ENCODE results near the gene P4HA2. TPM values are rescaled to one million over a fixed set of nuclear protein-coding genes. Genes with fewer than 3 reads are reported as not detected.

Gene P4HA2
- total RNA-seq, 2 donors from 2014 or later = 15.1 to 19.6 TPM

DNA sequence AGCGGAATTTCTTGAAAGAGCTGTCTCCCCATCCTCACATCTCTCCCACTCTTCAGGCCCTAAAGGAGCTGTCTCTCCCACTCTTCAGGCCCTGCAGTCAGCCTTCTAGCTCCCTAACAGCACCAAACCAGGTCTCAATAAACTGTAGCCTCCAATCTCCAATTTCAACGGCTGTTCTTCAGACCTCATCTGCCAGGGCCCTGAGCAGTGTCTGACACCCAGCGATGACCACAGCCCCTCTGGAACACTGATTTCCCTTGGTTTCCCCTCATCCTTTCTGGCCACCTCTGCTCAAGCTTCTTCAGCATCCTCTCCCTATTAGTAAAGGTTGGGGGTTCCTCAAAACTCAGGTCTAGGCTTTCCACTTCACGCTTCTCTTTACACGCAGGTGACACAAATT is 1.6 kb upstream of the P4HA2 start:
- H3K27me3 ChIP-seq (ENCODE audit: control insufficient read depth, insufficient read depth, low read length, poor library complexity, severe bottlenecking) = peaks cover 56% of the 10 kb centered on the region
- no peaks in the 10 kb centered on the region for H3K9me3 Mint-ChIP-seq
- peaks cover 4% of the 10 kb centered on the region for H3K4me1 Mint-ChIP-seq
- no peaks in the 10 kb centered on the region for H3K36me3 ChIP-seq (ENCODE audit: control insufficient read depth, insufficient read depth, low read length)
- no peaks in the 10 kb centered on the region for H3K4me1 ChIP-seq (ENCODE audit: control insufficient read depth, insufficient read depth, low read length)
- H3K27ac Mint-ChIP-seq = no peak overlapping the region
- no peaks in the 10 kb centered on the region for H3K36me3 Mint-ChIP-seq (ENCODE audit: low read depth)
- no peak overlapping the region for H3K4me3 ChIP-seq (ENCODE audit: low read length)
- no peak for TF ChIP-seq CTCF (conservative IDR thresholded peaks at IDR 0.05)
- no peaks in the 10 kb centered on the region for H3K9me3 ChIP-seq (ENCODE audit: control insufficient read depth, low read length)
- H3K27ac ChIP-seq (ENCODE audit: low read depth, low read length) = no peak overlapping the region
- H3K4me3 Mint-ChIP-seq = peak overlapping the region; percentile 56
- 92 to 100% methylated on average over 2 to 5 of the region's 5 CpGs for WGBS, 2 experiments (ENCODE audit: insufficient coverage in 1 of 2, insufficient read length in 1 of 2)
- H3K9ac ChIP-seq (ENCODE audit: extremely low read depth, low read length, poor library complexity, severe bottlenecking) = no peak overlapping the region
- peak; percentile 26 for DNase-seq
- H3K27me3 Mint-ChIP-seq (ENCODE audit: insufficient read depth) = peaks cover 59% of the 10 kb centered on the region

GRCh38 chr5:132228241-132229035 is 785 bp upstream of the P4HA2 start:
- peak; percentile 47 for TF ChIP-seq CTCF (conservative IDR thresholded peaks at IDR 0.05)
- Histone ChIP-seq H3K9ac (ENCODE audit: extremely low read depth, low read length, poor library complexity, severe bottlenecking) (peak overlapping the region; percentile 59), H3K9me3 (ENCODE audit: control insufficient read depth, low read length) (no peaks in the 10 kb centered on the region), H3K4me1 (ENCODE audit: control insufficient read depth, insufficient read depth, low read length) (no peaks in the 10 kb centered on the region), H3K36me3 (ENCODE audit: control insufficient read depth, insufficient read depth, low read length) (no peaks in the 10 kb centered on the region), H3K4me3 (ENCODE audit: low read length) (peak overlapping the region; percentile 76), H3K27ac (ENCODE audit: low read depth, low read length) (no peak overlapping the region), H3K27me3 (ENCODE audit: control insufficient read depth, insufficient read depth, low read length, poor library complexity, severe bottlenecking) (peaks cover 61% of the 10 kb centered on the region)
- Mint-ChIP-seq H3K4me1 (peaks cover 6% of the 10 kb centered on the region), H3K4me3 (peak overlapping the region; percentile 56), H3K27ac (no peak overlapping the region), H3K27me3 (ENCODE audit: insufficient read depth) (peaks cover 59% of the 10 kb centered on the region), H3K9me3 (no peaks in the 10 kb centered on the region), H3K36me3 (ENCODE audit: low read depth) (no peaks in the 10 kb centered on the region)
- WGBS, 2 experiments (ENCODE audit: insufficient coverage in 1 of 2, insufficient read length in 1 of 2) = 70 to 90% methylated on average over 10 to 27 of the region's 27 CpGs
- peak; percentile 55 for DNase-seq

GRCh38 chr5:132227235-132227484 is 493 bp downstream of the P4HA2 start:
- Histone ChIP-seq H3K4me3 (ENCODE audit: low read length) (peak overlapping the region; percentile 76), H3K36me3 (ENCODE audit: control insufficient read depth, insufficient read depth, low read length) (no peaks in the 10 kb centered on the region), H3K9me3 (ENCODE audit: control insufficient read depth, low read length) (no peaks in the 10 kb centered on the region), H3K27me3 (ENCODE audit: control insufficient read depth, insufficient read depth, low read length, poor library complexity, severe bottlenecking) (peaks cover 64% of the 10 kb centered on the region), H3K4me1 (ENCODE audit: control insufficient read depth, insufficient read depth, low read length) (no peaks in the 10 kb centered on the region), H3K9ac (ENCODE audit: extremely low read depth, low read length, poor library complexity, severe bottlenecking) (peak overlapping the region; percentile 59), H3K27ac (ENCODE audit: low read depth, low read length) (no peak overlapping the region)
- Mint-ChIP-seq H3K4me3 (peak overlapping the region; percentile 56), H3K27ac (no peak overlapping the region), H3K27me3 (ENCODE audit: insufficient read depth) (peaks cover 59% of the 10 kb centered on the region), H3K36me3 (ENCODE audit: low read depth) (no peaks in the 10 kb centered on the region), H3K4me1 (peaks cover 8% of the 10 kb centered on the region), H3K9me3 (no peaks in the 10 kb centered on the region)
- TF ChIP-seq CTCF (conservative IDR thresholded peaks at IDR 0.05) = peak; percentile 44
- no peak for DNase-seq
- 0 to 2% methylated on average over 12 to 13 of the region's 13 CpGs for WGBS, 2 experiments (ENCODE audit: insufficient coverage in 1 of 2, insufficient read length in 1 of 2)

Data from endodermal cell (in vitro differentiated cells).